ENCODE data around the gene PAX5.
A peak's percentile ranks its signal among the peaks of the same experiment; 100 is the strongest.

The PAX5 gene

GRCh38 chr9:37037503-37038301, 3.6 kb upstream of the PAX5 start:
- peak; percentile 42 for DNase-seq (ENCODE audit: low spot score)

- peak; percentile 65 for DNase-seq (ENCODE audit: low spot score)
These were observed 2.9 kb upstream of the PAX5 start for GRCh38 chr9:37036776-37037502.

- no peak for DNase-seq (ENCODE audit: low spot score)
These were observed 2.3 kb upstream of the PAX5 start for GRCh38 chr9:37036371-37036775.

- no peak for DNase-seq (ENCODE audit: low spot score)
These were observed 1.7 kb upstream of the PAX5 start for GRCh38 chr9:37035648-37036370.

- no peak for DNase-seq (ENCODE audit: low spot score)
These were observed 1.0 kb upstream of the PAX5 start for GRCh38 chr9:37034938-37035647.

GRCh38 chr9:37034305-37034937, 353 bp upstream of the PAX5 start:
- DNase-seq (ENCODE audit: low spot score) = peak; percentile 50

GRCh38 chr9:37033141-37033540, 927 bp downstream of the PAX5 start:
- DNase-seq (ENCODE audit: low spot score) = no peak

- DNase-seq (ENCODE audit: low spot score) = no peak
These were observed 1.4 kb downstream of the PAX5 start for GRCh38 chr9:37032713-37033112.

GRCh38 chr9:37031902-37032301, 2.2 kb downstream of the PAX5 start:
- DNase-seq (ENCODE audit: low spot score) = no peak

GRCh38 chr9:37031081-37031480, 3.0 kb downstream of the PAX5 start:
- DNase-seq (ENCODE audit: low spot score) = no peak

GRCh38 chr9:37030611-37030939, 3.5 kb downstream of the PAX5 start:
- DNase-seq (ENCODE audit: low spot score) = no peak

GRCh38 chr9:37029776-37030610, 4.1 kb downstream of the PAX5 start:
- no peak for DNase-seq (ENCODE audit: low spot score)

GRCh38 chr9:37029304-37029775, 4.7 kb downstream of the PAX5 start:
- DNase-seq (ENCODE audit: low spot score) = no peak

- no peak for DNase-seq (ENCODE audit: low spot score)
These were observed 5.5 kb downstream of the PAX5 start for GRCh38 chr9:37028420-37029031.

- DNase-seq (ENCODE audit: low spot score) = peak; percentile 96
These were observed 6.3 kb downstream of the PAX5 start for GRCh38 chr9:37027582-37028419.

- DNase-seq (ENCODE audit: low spot score) = no peak
These were observed 7.0 kb downstream of the PAX5 start for GRCh38 chr9:37026931-37027581.

GRCh38 chr9:37026113-37026930, 7.7 kb downstream of the PAX5 start:
- DNase-seq (ENCODE audit: low spot score) = no peak

- DNase-seq (ENCODE audit: low spot score) = no peak
These were observed 8.3 kb downstream of the PAX5 start for GRCh38 chr9:37025823-37026112.

All from GM03348 (cell line).